Measurements from ENCODE around the gene SLC30A2.

The SLC30A2 gene

DNA sequence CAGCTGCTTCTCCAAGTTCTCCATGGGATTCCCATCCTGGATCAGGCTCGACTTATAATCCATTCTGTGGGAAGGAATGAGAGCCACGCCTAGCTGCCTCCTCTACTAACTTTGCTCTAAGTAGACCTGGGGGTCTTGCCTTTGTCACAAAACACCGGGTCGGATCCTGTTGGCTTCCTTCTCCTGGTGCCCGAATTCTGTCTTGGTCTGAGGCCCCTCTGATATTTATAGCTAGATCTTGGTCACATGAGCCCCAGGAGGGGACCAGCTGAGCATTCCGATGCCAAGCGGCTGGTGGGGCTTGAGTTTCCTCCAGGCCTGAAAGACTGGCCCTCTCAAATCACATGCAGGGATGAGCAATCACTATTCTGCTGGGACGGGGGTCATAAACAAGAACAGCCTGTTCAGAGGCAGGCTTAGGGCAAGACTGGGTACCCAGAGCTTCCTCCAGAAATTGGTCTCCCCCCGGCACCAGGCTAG is 21.6 kb upstream of the SLC30A2 start, which contains the start of gene TRIM63:
TSS of gene TRIM63 (minus strand) at position 199 of the 480 bp plus-strand sequence. CDS start at position 63, 136 bp downstream.
- DNase-seq: no peak

- DNase-seq: no peak
Measured at GRCh38 chr1:26066857-26067256, 20.9 kb upstream of the SLC30A2 start.

DNA sequence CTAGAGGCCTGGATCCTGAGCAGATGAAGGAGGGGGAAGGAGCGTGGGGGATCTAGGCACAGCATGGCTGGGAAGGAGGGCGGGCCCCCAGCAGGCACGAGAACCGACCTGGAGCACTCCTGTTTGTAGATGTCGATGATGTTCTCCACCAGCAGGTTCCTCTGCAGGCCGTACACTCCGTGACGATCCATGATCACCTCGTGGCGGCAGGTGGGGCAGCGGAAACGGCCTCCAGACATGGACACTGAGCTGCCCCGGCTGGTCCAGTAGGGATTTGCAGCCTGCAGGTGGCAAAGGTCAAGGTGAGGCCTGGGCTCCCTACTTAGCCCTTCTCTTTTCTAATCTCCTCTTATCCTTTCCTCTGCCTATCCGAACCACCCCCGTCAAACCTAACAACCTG is 20.2 kb upstream of the SLC30A2 start:
- no peak for DNase-seq

GRCh38 chr1:26064553-26064952 is 18.6 kb upstream of the SLC30A2 start:
- DNase-seq: no peak

DNA sequence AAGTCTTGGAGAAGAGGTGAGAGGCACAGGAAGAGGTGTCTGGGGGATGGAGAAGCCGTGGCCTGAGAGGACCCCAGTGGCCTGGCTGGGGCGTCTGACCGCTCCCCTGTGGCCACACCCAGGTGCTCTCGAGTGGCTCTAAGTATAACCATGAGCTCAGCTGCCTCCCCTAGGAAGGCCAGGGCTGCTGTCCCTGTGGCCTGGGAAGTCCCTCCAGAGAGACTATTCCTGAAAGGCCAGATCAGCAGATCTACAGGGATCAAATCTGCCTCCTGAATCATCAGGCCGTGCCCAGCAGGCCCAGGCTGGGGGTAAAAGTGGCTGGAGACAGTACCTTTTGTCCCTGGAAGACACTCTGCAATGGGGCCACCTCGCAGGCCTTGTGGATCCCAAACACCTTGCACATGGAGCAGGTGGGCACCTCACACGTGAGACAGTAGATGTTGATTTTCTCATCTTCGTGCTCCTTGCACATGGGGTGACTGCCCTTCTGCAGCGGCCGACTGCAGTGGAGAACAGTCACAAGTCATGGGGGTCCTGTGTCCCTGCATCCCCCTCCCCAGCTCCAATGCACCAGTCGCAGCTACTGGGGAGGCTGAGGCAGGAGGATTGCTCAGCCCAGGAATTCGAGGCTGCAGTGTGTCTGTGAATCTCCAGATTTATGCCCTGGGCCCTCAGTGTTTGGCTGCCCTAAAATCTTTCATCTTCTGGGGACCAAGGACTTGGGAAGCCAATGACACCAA is 15.1 kb upstream of the SLC30A2 start:
- no peak for DNase-seq

- DNase-seq: no peak
Measured at GRCh38 chr1:26059906-26060305, 14.0 kb upstream of the SLC30A2 start.

- no peak for DNase-seq
Measured at GRCh38 chr1:26058052-26058595, 12.2 kb upstream of the SLC30A2 start.

DNA sequence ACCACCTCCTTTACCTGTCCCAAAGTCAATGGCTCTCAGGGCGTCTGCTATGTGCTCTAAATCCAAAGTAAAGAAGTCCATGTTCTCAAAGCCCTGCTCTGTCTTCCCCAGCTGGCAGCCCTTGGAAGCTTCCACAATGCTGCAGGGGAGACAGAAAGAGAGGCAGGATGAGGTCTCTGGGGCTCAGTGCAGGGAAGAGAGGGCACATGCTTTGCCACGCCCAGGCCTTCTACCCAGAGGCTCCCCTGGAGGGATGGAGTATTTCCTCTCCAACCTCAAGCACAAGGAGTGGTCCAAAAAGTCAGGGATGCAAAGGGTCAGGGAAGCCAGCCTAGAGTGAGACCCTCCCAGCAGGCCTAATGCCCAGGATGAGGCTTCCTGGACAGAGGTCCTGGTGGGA is 11.3 kb upstream of the SLC30A2 start:
- DNase-seq: no peak

GRCh38 chr1:26055041-26055440 is 9.1 kb upstream of the SLC30A2 start:
- no peak for DNase-seq

DNA sequence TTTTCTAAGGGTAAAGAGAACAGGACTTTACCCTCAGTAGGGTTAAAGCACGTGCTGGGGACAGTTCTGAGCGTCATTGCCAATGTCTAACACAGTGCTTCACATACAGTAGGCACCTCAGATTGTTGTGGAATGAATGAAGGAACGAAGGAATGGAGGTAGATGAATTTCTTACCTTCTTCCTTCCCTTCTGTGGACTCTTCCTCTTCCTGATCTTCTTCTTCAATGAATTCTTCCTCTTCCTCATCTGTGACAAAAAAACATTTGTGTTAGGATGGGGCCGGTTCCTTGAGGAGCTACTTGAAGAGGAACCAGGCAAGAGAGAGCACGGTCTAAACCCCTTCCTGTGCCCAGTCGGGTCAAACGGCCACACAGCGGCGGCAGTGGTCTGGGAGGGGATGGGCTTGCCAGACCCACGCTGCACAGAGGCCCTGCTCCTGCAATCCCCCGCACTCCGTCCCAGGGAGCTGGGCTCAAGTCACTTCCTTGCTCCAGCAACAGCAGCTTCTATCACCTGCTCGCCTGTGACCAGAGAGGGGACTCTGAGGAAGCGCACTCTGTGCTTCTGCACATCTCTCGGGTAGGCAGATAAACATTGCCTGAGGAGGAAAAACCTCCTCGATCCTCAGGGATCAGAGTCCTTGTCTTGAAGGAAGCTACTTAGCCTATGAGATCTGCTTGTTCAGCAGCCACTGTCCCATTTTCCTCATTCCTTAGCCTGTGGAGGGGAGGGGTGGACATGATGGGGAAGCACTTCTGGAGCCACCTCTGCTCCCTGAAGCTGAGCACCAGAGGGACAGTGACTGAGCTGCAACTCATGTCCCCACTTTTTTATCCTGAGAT is 8.0 kb upstream of the SLC30A2 start:
- no peak for DNase-seq

DNA sequence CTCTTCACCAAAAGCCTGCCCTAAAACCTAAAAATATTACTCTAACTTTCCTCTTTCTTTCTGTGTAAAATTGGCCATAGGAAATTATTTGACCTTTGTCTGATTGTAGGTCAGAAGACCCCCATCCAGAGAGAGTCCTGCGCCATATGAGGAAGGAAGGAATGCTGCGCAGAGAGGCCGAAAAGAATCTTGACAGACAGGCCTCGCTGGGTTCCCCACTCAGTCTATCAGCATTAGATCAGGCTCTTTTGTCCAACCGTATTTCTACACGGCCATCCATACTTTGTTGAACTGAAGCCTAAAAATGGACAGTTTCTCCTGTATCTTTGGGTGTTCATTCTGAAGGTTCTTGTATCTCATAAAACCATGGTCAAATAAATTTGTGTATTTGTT is 4.3 kb upstream of the SLC30A2 start:
- no peak for DNase-seq

- DNase-seq: no peak
Measured at GRCh38 chr1:26049531-26050247, 3.8 kb upstream of the SLC30A2 start.

DNA sequence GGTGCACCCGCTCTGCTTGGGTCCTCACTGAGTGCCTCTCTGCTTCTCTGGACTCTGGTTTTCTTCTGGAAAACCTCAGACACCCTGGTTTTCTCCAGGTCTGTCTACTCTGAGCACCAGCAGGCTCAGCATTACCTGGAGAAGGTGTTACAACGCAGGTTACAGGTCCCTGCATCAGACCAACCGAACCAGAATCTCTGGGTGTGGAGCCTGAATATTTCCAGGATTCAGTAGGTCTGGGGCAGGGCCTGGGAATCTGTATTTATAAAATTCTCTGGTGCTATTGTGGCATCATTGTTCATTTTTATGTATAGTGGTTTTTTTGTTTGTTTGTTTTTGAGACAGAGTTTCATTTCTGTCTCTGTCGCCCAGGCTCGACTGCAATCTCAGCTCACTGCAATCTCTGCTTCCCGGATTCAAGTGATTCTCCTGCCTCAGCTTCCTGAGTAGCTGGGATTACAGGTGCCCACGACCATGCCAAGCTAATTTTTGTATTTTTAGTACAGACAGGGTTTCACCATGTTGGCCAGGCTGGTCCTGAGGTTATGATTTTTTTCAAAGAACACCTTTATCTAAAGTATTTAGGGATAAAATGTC is 1.5 kb upstream of the SLC30A2 start:
- no peak for DNase-seq

DNA sequence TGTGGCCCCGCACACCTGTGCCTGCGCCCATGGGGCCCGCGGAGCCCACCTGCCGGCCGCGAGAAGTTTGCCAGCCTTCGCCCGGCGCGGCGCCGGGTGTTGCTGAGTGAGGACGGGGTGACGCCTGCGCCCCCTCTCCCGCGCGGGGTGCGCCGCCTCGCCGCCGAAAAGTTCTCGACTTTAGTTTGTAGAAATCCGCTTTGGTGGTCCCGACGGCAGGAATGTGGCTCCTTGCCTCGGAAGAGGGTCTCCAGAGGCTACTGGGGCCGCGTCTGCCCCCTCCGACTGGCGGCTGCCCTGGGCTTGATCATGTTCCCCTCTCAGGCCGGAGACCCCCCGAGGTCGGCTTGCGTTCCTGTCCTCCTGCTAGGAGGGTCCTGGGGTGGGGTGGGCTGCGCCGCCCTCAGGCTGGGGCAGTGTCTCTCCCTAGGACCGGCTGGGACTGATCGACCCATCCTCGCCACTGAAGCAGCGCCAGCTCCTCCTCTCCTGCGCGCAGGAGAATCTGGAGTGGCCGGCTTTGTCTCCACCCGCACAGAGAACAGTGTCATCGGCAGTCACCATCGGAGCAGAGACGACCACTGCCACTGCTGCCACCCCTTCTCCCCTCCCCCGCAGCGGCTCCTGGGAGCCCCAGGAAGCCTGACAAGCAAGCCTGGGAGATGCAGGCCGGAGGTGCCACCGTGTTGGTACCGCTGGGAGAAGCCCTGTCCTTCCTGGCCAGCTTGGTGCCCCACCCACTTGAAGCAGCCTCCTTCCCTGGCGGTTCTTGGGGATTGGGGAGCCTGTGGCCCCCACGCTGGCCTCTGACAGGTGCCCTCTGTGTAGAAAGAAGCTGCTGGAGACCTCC is 553 bp upstream of the SLC30A2 start:
- no peak for DNase-seq

GRCh38 chr1:26044971-26045721 is 772 bp downstream of the SLC30A2 start:
- no peak for DNase-seq

- no peak for DNase-seq
Measured at GRCh38 chr1:26044414-26044813, 1.5 kb downstream of the SLC30A2 start.

DNA sequence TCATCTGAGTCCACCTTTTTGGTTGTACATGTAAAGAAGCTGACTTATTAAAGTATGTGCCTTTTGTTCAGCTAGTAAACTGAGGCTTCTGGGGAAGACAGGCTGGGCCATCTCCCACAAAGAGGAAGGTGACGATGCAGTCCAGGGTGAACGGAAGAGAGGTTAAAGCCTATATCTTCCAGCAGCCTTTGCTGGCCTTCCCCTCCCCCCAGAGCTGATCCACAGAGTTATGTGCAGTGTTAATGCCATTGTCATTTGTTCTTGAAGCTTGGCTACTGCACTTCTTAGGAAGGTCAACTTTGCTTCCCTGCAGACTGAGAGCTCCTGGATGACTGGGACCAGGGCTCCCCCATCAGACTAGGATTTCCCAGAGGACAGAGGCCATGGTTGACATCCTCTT is 2.2 kb downstream of the SLC30A2 start:
- no peak for DNase-seq

DNA sequence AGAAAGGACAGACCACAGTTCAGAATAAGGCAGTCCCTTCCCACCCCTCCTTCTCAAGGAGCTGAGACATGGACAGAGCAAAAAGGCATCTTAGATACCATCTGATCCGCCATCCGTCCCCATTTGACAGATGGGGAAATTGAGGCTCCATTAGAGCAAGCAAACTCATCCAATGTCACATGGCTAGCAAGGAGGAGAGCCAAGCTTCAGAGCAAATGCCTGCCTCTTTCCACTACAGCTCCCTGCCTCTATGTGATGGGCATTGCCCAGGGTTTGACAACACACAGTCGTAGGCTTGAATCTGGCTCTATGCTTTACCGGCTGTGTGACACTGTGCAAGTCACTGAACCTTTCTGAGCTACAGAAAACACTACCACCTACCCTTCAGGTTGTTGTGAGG is 3.9 kb downstream of the SLC30A2 start:
- no peak for DNase-seq

DNA sequence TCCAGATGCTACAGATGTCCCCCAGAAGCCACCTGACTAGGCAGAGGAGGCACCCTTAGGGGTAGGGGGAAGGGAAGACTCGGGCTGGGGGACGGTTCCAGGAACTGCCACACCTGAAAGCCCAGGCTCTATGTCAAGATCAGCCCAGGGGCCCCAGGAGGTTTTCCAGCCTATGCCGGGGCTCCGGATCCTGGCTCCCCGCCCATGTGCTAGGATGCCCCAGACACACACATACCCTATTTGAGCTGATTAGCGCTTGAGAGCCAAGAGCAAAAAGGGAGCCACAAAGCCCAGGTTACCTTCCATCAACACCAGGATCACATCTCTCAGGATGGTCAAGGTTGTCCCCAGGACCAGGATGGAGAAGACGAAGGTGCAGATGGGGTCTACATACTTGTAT is 4.5 kb downstream of the SLC30A2 start:
- DNase-seq: no peak

- no peak for DNase-seq
Measured at GRCh38 chr1:26038904-26039303, 7.0 kb downstream of the SLC30A2 start.

DNA sequence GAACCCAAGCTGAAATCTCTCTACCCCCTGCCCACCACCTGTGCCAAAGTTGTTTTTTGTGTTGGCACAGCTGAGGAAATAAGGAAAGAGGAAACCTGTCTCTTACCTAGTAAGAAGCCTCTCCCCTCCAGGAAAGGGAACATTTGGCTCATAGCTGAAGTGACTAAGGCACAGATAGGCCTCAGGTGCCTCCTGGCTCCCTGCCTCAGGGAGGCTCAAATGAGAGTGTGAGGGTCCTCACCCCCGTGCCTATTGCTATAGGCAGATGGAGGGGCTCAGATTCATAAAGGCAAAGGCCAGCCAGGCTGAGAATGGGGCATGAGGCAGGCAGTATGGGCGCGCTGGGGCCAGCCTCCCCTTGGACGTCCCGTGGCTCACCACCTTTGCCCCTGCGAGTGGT is 7.4 kb downstream of the SLC30A2 start:
- no peak for DNase-seq

Data from GOT3 (cell line).